Kidney tubule cell (primary cell): ENCODE results near the gene TTC38.

ENCODE experiments used
- DNase-seq: peaks from one replicate; pipeline ENCODE4 v3.0.0-alpha.2; 2018; ENCODE audit warnings: low spot score

TTC38 gene

DNA sequence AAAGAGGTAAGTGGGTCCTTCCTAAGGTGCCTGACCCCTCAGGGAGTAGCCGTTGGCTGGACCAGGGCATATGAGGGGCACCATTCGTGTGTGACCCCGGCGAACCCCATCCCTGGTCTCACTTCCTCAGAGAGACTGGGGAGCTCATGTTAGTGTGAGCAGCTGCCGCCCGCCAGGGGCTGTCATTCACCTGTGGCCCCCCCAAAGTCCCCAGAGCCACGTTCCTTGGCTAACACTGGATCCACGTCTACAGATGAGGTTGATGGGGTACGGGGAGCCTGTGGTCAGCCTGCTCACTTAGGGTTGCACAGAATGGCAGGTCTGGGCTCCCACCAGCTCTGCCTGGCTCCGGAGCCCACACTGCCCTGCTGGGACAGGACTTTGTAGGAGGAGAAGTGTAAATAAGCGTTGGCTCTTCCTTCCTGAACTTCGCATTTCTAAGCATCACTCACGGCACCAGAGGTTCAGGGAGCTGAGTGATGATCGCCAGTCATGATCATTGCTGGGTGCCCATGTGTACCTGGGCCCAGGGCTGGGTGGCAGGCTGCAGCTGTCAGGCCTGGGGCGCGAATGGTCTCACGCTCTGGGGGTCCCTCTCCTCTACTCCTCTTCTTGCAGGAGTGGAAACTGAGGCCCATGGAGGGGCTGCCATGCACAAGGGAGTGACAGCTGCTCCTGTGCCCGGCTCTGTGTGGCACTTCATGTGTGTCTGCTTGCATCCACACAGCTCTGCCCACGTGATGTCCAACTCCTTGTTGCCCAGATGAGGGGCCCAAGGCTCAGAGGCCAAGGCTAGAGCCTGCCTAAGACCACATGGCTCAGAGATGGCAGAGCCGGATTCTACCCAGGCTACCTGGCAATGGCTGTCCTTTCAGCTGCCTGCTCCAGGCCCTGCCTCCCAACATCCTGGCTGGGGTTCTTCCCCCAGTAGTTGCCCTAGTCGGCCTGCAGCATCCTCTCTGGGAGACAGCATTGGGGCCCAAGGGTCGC is 11.1 kb downstream of the TTC38 start:
- DNase-seq = no peak

DNA sequence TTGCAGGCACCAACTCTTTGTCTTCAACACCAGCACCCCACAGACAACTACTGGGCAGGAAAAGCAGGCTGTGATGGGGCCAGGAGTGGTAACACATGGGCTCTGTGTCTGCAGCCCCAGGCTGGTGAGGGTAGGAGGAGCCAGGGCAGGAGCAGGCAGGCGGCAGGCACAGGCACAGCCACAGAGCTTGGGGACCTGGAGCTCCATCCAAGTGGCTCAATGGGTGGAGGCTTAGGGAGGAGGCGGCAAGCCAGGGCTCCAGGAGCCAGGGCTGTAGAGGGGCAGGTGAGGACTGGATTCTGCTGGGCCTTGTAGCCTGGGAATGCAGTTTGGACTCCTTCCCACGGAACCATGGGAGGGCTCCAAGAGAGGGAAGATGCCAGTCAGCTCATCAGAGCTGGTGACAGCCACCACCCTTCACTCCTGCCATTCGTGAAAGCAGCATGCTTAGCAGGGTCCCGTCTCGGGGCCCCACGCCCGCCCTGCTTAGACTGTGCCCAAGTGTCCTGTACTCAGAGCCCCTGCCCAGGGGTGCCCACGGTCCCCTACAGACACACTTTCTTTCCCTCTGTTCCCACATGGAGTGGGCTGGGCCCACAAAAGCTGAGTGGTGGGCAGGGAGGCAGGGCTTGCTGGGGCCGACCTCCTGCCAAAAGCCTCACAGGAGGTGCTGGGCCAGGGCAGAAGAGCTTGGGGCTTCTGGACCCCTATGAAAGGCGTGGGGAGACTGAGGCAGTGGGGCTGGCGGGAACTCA is 12.4 kb downstream of the TTC38 start:
- DNase-seq = no peak

DNA sequence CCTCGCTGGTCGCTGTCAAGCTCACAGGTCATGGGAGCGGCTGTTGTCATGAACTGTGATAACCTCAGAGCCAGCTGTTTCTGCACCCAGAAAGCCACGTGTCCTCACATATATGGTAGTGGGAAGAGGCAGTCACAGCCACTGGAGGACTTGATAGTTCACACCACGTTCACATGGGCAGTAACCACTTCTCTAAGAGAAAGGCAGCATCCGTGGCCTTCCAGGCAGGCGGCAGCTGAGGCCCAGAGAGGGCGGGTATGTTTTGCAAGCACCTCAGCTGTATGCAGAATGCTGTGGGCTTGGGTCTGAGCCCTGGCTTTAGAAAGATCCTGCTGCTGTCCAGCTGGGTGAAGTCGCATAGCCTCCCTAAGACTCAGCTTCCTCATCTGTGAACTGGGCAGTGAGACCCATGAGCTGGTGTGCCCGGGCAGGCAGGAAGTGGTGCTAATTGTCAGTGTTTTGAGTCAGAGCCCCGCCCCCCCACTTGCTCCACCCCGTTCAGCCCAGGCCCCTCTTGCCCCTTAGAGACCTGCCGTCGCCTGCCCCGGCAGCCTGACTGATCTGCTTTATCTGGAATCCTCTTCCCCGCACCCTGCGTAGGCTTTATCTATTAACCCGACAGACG is 13.3 kb downstream of the TTC38 start:
- DNase-seq = no peak

DNA sequence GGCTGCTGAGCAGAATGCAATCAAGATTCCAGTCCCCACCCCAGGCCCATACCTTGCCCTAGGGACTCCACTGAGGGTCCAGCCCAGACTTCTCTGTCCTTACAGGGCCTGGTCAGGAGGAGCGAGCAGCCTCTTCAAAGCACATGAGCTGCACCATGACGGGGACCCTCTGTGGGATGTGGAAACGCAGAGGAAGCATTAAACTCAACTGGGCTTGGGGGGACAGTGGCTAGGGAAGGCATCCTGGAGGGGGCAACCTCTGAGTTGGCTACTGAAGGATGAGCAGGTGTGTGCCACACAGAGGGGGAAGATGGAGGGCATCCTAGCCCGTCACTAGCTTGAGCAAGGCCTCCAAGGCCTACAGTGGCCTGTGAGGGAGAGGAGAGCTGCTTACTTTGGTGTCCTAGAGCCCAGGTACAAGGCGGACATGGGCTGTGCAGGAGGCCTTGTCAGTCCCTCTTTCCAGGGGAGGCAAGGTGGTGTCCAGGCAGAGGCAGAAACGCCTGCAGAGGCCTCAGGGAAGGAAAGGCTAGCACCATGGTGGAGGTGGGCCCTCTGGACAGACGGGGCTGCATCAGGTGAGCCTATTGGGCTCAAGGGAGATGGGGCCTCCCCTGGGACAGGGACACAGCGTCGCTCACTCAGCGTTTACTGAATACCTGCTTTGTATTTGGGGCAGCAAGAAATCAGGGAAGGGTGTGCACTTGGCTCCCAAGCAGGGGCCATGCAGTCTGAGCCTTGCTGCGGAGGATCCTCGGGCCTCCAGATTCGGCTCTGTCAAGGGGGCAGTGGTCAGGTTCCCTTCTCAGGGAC is 14.3 kb downstream of the TTC38 start:
- no peak for DNase-seq

DNA sequence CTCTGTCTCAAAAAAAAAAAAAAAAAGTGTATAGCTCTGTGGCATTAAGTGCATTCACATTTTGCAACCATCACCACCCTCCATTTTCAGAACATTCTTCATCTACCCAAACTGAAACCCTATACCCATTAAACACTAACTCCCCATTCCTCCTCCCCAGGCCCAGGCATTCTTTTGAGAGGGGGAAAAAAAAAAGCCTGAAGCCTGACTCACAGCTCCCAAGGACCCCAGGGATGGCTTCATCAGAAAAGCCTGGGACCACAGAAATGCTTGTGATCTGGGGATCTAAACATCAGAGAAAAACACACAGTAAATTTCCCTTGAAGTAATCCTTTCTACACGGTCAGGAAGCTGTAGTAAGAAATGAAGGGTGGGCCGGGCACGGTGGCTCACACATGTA is 18.2 kb downstream of the TTC38 start:
- no peak for DNase-seq

DNA sequence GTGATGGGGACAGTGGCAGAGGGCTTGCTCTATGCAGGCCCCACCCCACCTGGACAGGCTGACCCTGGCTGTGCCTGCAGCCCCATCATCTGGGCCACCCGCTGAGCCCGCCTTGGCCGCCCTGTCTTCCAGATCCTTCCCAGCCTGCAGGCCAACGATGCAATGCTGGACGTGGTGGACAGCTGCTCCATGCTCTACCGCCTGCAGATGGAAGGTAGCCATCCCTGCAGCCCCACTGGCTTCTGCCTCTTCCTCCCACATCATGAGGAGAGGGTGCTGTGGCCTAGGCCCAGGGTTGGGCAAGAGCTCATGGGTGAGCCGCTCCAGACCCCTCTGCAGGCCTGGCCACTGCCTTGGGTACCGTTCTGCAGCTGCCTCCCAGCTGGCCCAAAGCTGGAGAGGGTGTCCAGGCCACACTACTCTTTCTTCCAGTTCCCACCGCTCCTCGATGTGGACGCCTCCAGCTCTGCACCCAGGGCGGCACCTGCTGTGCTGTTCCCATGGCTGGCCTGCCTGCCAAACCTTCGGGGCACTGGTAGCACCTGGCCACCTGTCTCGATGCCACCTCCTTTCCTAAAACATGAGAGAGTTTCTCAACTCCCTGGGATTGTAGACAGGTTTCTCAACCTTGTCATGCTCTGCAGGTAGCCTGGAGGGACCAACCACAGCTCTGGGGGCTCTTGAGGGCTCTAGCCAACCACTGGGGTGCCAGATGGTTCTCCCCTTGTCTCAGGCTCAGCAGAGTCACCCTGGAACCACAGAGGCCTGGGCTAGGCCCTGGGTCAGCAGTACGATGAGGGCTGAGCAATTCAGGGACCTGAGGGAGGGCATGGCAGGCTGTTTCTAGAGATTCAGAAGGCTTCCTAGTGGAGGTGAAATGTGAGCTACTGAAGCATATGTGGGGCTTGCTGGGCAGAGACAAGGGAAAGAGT is 19.4 kb downstream of the TTC38 start:
- DNase-seq = no peak

DNA sequence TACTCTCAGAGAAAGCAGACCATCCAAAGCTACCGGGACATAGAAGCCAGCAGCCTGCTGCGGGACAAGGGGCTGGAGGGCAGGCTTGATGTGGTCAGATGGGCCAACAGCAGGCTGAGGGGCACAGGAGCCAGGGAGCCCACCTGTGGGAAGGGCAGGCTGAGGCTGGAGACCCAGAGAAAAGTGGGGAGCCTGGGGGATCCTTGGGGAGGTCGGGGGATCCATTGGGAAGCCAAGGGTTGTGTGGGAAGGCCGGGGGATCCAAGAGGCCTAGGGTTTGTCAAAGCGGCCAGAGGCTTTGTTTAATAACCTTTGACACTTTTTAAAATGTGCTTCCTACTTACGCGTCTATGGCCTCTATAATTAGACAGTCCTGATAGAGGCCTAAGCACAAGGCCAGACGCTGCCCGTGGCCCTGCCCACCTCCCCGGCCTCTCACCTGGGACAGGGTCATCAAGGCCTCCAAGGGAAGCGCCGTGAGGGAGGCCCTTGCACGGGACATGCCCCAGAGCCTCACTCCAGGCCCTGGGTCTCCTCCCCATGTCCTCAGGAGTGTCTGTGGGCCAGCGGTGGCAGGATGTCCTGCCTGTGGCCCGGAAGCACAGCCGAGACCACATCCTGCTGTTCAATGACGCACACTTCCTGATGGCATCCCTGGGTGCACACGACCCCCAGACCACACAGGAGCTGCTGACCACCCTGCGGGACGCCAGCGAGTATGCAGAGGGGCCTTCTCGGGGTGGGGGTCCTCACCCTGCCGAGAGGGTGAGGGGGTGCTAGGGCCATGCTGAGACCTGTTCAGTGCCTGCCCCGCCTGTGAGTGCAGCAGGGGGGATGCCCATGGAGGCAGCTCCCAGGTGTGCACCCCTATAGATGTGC is 20.3 kb downstream of the TTC38 start:
- DNase-seq = no peak

DNA sequence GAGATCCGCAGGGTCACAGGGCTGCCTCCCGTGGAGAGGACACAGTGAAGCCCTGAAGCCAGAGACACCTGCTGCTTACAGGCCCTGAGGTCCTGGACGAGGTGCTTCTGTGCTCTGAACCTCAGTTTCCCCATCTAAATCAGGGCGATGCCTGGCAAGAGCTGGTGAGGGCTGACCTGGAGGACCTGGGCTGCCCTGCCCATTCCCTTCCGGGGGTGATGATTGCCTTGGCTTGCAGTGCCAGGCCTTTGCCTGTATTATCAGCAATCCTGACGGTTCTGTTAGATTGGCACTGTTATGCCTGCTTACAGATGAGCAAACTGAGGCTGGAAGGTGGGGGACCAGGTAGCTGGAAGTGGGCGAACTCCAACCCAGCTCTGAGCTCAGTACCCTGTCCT is 21.0 kb downstream of the TTC38 start:
- no peak for DNase-seq

DNA sequence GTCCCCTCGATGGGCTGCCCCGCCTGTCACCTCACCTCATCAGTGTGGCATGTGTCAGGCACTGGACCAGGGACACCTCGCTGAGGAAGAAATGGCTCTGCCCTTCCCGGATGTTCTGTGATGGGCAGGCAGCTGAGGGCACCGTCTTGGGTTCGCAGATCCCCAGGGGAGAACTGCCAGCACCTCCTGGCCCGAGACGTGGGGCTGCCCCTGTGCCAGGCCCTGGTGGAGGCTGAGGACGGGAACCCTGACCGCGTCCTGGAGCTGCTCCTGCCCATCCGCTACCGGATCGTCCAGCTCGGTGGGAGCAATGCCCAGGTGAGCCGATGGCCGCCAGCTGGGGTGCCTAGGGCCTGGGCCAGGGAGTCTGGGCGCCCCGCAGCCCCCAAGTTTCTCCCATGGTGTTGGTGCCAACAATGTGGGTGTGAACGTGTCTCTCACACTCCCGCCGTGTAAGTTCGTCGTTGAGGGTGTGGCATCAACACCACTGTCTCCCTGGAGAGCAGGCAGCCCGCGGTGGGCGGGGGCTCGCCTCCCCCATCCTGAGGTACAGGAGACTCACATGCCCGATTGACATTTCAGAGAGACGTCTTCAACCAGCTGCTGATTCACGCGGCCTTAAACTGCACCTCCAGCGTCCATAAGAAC is 21.6 kb downstream of the TTC38 start:
- no peak for DNase-seq

DNA sequence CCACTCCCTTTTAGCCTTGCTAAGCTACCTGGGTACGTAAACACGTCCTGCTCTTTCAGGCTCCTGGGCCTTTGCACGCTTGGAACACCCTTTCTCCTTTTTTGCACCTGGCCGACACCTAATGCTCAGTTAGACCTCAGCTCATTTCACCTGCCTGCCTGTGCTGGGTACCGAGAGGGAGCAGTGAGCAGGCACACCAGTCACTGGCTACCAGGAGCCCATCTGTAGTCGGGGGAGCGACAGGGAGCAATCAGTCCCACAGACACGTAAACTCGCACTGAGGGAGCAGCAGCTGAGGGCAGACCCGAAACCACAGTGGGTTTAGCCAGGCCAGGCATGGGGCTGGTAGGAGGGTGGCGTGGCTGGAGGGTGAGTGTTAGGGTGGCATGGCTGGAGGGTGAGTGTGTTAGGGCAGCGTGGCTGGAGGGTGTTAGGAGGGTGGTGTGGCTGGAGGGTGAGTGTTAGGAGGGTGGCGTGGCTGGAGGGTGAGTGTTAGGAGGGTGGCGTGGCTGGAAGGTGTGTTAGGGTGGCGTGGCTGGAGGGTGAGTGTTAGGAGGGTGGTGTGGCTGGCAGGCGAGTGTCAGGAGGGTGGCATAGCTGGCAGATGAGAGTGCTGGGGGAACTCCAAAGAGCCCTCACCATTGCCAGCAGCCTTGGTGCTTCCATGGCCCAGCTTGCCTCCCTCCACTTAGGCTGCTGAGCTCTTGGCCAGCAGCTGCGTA is 22.5 kb downstream of the TTC38 start:
- DNase-seq = no peak

DNA sequence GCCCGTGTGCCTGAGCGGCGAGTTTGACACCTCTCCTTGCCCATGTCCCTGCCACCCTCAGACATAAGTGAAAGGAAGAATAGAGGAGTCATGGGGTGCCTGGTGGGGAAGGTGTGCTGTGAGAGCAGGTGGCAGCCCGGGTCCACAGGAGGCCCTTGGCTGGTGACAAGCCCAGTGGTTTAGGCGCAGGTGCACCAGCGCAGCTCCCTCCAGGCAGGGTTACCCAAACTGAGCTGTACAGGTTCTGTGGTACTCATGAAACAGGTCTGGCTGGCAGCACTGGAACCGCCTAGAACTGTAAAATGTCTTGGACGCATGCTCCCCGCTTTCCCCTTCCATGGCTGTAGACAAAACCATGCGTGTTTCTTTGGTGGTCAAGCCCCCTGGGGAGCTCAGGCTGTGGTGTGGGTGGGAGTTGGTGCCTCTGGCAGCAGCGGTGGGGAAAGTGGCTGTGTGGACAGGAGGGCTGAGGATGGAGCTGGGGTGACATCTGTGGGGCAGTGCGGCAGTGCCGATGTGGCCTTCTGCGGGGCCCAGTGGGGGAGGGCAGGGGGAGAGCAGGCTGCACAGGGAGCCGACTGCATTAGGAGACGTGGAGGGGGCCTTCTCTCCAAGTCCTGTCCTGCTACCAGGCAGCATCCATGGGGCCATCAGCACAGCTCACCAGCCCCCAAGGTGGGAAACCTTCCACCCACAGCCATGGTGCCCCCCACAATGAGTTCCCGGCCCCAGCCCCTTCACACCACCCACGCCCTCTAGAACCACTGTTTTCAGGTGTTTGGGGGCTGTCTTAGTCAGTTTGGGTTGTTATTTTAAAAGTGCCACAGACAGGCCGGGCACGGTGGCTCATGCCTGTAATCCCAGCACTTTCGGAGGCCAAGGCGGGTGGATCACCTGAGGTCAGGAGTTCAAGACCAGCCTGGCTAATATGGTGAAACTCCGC is 23.3 kb downstream of the TTC38 start:
- DNase-seq = no peak

DNA sequence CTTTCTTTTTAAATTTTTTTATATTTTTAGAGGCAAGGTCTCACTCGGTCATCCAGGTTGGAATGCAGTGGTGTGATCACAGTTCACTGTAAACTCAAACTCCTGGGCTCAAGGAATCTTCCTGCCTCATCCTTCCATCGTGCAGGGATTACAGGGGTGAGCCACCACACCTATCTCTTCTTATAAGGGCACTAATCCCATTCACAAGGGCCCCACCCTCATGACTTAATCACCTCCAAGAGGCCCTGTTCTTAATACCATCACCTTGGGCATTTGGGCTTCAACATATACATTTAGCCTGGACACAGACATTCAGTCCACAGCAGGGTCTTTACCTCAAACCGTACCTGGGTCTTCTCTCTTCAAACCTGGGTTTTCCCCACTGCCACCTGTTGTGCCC is 24.4 kb downstream of the TTC38 start:
- DNase-seq = no peak

DNA sequence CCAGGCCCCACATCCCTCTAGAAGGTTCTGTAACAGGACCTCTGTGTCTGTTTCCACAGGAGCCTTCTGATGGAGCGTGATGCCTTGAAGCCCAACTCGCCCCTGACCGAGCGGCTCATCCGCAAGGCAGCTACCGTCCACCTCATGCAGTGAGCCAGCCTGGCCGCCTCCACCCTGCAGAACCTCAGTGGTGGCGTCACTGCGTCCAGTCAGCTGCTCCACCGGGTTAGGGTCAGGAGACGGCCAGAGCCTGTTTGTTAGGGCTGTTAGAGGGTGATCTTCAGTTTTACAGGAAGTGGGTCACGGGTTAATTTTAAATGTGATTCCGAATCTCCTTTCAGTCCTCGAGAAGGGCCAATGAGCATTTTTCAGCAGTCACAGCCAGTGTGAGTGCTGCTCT is 24.9 kb downstream of the TTC38 start:
- no peak for DNase-seq

DNA sequence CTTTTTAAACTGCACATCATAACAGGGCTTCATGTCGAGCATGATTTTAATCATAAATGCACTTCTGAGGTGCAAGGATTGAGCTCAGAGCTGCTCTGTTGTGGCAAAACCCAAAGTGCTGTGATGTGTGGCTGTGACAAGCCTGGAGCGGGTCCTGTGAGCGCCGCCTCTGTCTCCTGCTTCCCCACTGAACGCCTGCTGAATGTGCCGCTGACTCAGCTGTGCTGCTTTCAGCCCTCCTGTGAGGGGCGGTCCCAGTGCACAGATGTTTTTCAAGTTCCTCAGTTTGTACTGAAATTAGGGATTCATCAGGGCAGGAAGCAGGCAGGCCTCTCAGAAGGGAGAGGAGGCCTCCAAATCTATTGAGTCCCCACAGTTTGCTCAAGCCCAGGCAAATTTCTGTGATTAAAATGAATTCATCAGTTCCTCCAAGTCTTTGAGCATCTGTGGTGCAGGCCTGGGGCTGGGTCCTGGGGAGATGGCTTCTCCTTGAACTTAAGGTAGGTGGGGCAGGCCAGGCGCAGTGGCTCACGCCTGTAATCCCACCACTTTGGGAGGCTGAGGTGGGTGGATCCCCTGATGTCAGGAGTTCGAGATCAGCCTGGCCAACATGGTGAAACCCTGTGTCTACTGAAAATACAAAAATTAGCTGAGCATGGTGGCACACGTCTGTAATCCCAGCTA is 25.9 kb downstream of the TTC38 start:
- DNase-seq = peak; percentile 12

DNA sequence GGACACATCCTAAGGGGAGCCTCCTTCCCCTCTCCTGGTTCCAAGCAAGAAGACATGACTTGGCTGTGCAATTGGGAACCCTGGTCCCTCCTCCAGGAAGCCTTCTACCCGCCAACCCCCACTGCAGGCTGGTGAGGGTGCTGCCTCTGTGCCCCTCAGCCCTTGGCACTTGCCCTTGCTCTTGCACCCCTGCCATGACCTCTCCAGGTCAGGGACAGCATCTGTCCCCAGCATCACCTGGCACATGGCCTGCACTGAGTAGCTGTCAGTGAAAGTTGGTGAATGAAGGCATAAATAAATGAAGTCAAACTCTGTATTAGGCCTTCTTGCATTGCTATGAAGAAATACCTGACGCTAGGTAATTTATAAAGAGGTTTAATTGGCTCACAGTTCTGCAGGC is 27.0 kb downstream of the TTC38 start:
- DNase-seq = no peak

DNA sequence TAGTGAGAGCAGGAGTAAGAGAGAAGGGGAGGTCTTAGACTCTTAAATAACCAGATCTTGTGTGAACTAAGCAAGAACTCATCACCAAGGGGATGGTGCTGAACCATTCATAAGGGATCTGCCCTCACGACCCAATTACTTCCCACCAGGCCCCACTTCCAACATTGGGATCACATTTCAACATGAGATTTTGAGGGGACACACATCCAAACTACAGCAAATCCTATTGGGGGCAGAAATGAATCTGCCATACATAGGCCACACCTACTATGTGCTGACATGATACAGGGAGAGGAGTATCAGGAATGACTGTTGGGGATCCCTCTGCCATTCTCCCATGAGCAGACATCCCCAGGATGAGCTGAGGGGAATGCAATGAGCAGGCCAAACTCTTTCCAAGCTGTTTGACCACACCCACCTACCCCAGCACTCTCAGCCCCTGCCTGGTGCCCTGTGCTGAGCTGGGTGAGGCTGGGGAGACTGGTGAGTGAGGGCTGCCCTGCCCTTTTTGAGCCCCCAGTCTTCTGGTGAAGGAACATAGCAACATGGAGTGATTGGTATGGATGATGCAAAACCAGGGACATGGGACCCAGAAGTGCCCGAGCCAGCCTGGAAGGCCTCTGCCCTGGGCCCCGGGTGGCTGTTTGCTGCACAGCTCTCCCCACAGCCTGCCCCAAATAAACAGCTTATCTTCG is 27.6 kb downstream of the TTC38 start:
- no peak for DNase-seq
